GM12878 (cell line): ENCODE data around the gene NIPA2. TPM values are rescaled to one million over a fixed set of nuclear protein-coding genes. Genes with fewer than 3 reads are reported as not detected.

ENCODE experiments used
- ATAC-seq: fragments of 200-7000 bp; cut with Tn5 transposase; 3 replicates; pipeline ENCODE4 v1.9.1; 2020; ENCODE audit warnings: mild to moderate bottlenecking, moderate library complexity
- BruUV-seq: library from RNA; stranded (reverse); fragments of 400-500 nt; replicated peaks from 2 replicates; lab custom pipeline; 2021; lab: Mats Ljungman, UMichigan
- CTCF ChIA-PET: fragments of 300-600 bp; sonication (Branson Sonifier 250); formaldehyde crosslinking; extraction: SDS; loops from one replicate; lab custom pipeline; 2021; ENCODE audit warnings: inconsistent platforms; lab: Yijun Ruan, JAX
- POLR2A ChIA-PET: fragments of 350-600 bp; formaldehyde crosslinking; extraction: SDS; loops from one replicate; lab custom pipeline; 2021; ENCODE audit warnings: inconsistent platforms; lab: Charles Lee
- RAD21 ChIA-PET: fragments of 300-600 bp; sonication (Branson Sonifier 250); formaldehyde crosslinking; loops from one replicate; lab custom pipeline; 2023; ENCODE audit warnings: antibody characterized with exemption; ENCODE audit not compliant: unreplicated experiment; lab: Charles Lee
- SMC1A ChIA-PET: fragments of 300-600 bp; sonication (Branson Sonifier 250); formaldehyde crosslinking; loops from one replicate; lab custom pipeline; 2023; ENCODE audit not compliant: unreplicated experiment, uncharacterized antibody; lab: Charles Lee
- DNase-seq: peaks from one replicate; pipeline ENCODE4 v3.0.0-alpha.2; 2011; ENCODE audit warnings: low read depth, low spot score
- FAIRE-seq: peaks from 3 replicates; lab custom pipeline; 2011; peaks lifted over from hg19 to GRCh38; lab: Jason Lieb, UNC
- H2AFZ ChIP-seq: 2 replicates; pipeline ENCODE4 v1.6.0; 2011; ENCODE audit warnings: low read depth, low read length, control low read depth; ENCODE audit not compliant: control insufficient read depth
- H3K27ac ChIP-seq: 2 replicates; pipeline ENCODE4 v1.5.1; 2011; ENCODE audit warnings: control low read depth; ENCODE audit not compliant: control insufficient read depth, insufficient read depth
- H3K27me3 ChIP-seq, 2 experiments: replicated peaks in 1 of 2; 2 replicates each; pipeline versions ENCODE4 v1.6.0 to v1.6.1; 2011; ENCODE audit warnings: low read length in 1 of 2; ENCODE audit not compliant: control insufficient read depth in 2 of 2, insufficient read depth in 2 of 2
- H3K36me3 ChIP-seq, 2 experiments: 2 replicates each; pipeline ENCODE4 v1.5.1; 2011; ENCODE audit warnings: low read length in 1 of 2; ENCODE audit not compliant: control insufficient read depth in 2 of 2, insufficient read depth in 2 of 2
- H3K4me1 ChIP-seq: 2 replicates; pipeline ENCODE4 v1.6.1; 2011; ENCODE audit warnings: mild to moderate bottlenecking, low read length, moderate library complexity, mixed read lengths; ENCODE audit not compliant: control insufficient read depth, insufficient read depth
- H3K4me2 ChIP-seq: 2 replicates; pipeline ENCODE4 v1.6.0; 2011; ENCODE audit warnings: control low read depth; ENCODE audit not compliant: control insufficient read depth, insufficient read depth
- H3K4me3 ChIP-seq: fragments of 200-600 bp; sonication (generic); 2 replicates; pipeline ENCODE4 v1.5.1; 2016
- H3K79me2 ChIP-seq: 2 replicates; pipeline ENCODE4 v1.6.0; 2011; ENCODE audit warnings: low read length; ENCODE audit not compliant: control insufficient read depth, insufficient read depth
- H3K9ac ChIP-seq: 2 replicates; pipeline ENCODE4 v1.8.0; 2011; ENCODE audit warnings: low read length, control low read depth, mixed read lengths; ENCODE audit not compliant: control insufficient read depth, insufficient read depth
- H3K9me3 ChIP-seq: replicated peaks from 3 replicates; pipeline ENCODE4 v1.5.1; 2011; ENCODE audit warnings: mild to moderate bottlenecking, low read length; ENCODE audit not compliant: control insufficient read depth, insufficient read depth
- H4K20me1 ChIP-seq: 2 replicates; pipeline ENCODE4 v1.6.0; 2011; ENCODE audit not compliant: control insufficient read depth, insufficient read depth
- ASH2L ChIP-seq: fragments of 300-600, 200-600 bp; sonication (generic); IDR thresholded peaks from 2 replicates; pipeline ENCODE4 v1.6.1; 2017; ENCODE audit warnings: low read depth, mild to moderate bottlenecking, borderline replicate concordance
- GATAD2B ChIP-seq: fragments of 450-650 bp; conservative IDR thresholded peaks from 2 replicates; pipeline ENCODE4 v1.6.1; 2017; ENCODE audit warnings: low read depth, mild to moderate bottlenecking, moderate library complexity
- IRF5 ChIP-seq: fragments of 450-650 bp; IDR thresholded peaks from 2 replicates; pipeline ENCODE4 v1.6.1; 2017; ENCODE audit warnings: borderline replicate concordance
- MTA3 ChIP-seq: IDR thresholded peaks from 2 replicates; pipeline ENCODE4 v1.6.1; 2012; ENCODE audit warnings: low read length, inconsistent platforms, borderline replicate concordance
- PAX8 ChIP-seq: fragments of 450-650 bp; IDR thresholded peaks from 2 replicates; pipeline ENCODE4 v1.6.1; 2017; ENCODE audit warnings: mild to moderate bottlenecking, moderate library complexity
- TAF1 ChIP-seq: IDR thresholded peaks from 2 replicates; pipeline ENCODE4 v1.6.1; 2011; ENCODE audit warnings: mild to moderate bottlenecking, low read depth, low read length, borderline replicate concordance
- WGBS: methylation state at CpG from one replicate; pipeline ENCODE4 v1.1.6; 2016; ENCODE audit warnings: low lambda C conversion rate; ENCODE audit not compliant: insufficient replicate concordance, insufficient coverage; ENCODE audit errors: missing lambda C conversion rate; 5-methylcytosine and 5-hydroxymethylcytosine counted together
- in situ Hi-C: fragments of 300-500 bp; cut with MboI; formaldehyde crosslinking; loops from 9 replicates; pipeline ENCODE4 v1.14.3; 2018; ENCODE audit warnings: mixed read lengths
- intact Hi-C: fragments of 100-400 bp; cut with micrococcal nuclease; formaldehyde crosslinking; loops from one replicate; pipeline ENCODE4 v1.14.2; 2022; ENCODE audit not compliant: unreplicated experiment
- polyA plus RNA-seq, 11 experiments: library from polyadenylated mRNA; depleted of rRNA in 4 of 11; unstranded in 6 of 11; stranded (reverse) in 5 of 11; fragments of >200 nt; fragmentation: Nextera tagmentation in 4 of 11; fragmentation: Illumina TruSeq in 1 of 11; extraction: Ambion mirVana in 4 of 11; extraction: Trizol in 1 of 11; gene quantifications; 1 replicate in 1 of 11; 2 replicates in 10 of 11; pipeline versions ENCODE4 v1.2.1 to v1.2.3, GENCODE V29; 2011 to 2016; ENCODE audit warnings: inconsistent platforms in 2 of 11, missing spikeins in 2 of 11, low read depth in 1 of 11
- total RNA-seq, 4 experiments: library from RNA; depleted of rRNA in 3 of 4; stranded (reverse); fragments of >200 nt in 3 of 4; fragmentation: Illumina TruSeq in 1 of 4; extraction: Trizol in 1 of 4; gene quantifications; 2 replicates each; pipeline versions ENCODE4 v1.2.1 to v1.2.3, GENCODE V29; 2013 to 2021

NIPA2 gene
- total and polyA plus RNA-seq, 10 of the 15 experiments (the other 5 are each of a cell fraction or from before 2014, with no cell fraction given) = 24.4 to 159 (median 96.5) TPM

DNA sequence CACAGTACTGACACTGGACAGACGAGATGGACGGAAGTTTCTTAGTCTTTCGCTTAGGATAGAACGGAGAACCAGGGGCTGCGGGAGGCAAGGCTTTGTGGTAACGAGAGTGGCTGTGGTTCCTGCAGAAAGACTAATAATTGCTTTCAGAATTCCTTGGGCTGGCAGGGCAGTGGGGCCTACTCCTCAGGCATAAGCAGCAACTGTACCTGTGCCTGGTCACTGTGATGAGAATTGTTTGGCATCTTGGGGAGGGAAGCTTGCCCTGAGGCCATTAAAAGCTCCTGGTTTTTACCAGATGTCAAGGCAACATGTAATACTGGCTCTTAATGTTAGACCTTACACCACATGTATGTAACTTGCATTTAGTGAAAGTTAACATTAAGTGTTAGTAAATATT is 7.6 kb downstream of the NIPA2 start:
- no TSS peak for BruUV-seq
- no peaks in the 10 kb centered on the region for H3K27me3 ChIP-seq
- H3K36me3 ChIP-seq = peaks cover 6 to 25% of the 10 kb centered on the region in 2 experiments
- no peak overlapping the region for H3K4me2 ChIP-seq
- H2AFZ ChIP-seq = no peak overlapping the region
- RAD21 ChIA-PET = no interaction called here
- H4K20me1 ChIP-seq = peaks cover 6% of the 10 kb centered on the region
- no peak overlapping the region for H3K27ac ChIP-seq
- H3K4me3 ChIP-seq = no peak overlapping the region
- TF ChIP-seq PAX8 (no peak), MTA3 (no peak)
- H3K79me2 ChIP-seq = peaks cover 81% of the 10 kb centered on the region
- no peak overlapping the region for H3K9ac ChIP-seq
- POLR2A ChIA-PET = interaction anchor here (0.9 kb wide), 1 partner anchor 10 kb away, joined by 3 read pairs; no protein-coding TSS in a partner anchor
- intact Hi-C loops = no loop called here
- 98% methylated on average over 6 of the region's 6 CpGs for WGBS
- H3K4me1 ChIP-seq = peaks cover 9% of the 10 kb centered on the region
- SMC1A ChIA-PET = no interaction called here
- CTCF ChIA-PET = no interaction called here
- no peaks in the 10 kb centered on the region for H3K9me3 ChIP-seq
- in situ Hi-C loops = no loop called here
- no peak for ATAC-seq
- FAIRE-seq = no peak
- no peak for DNase-seq

DNA sequence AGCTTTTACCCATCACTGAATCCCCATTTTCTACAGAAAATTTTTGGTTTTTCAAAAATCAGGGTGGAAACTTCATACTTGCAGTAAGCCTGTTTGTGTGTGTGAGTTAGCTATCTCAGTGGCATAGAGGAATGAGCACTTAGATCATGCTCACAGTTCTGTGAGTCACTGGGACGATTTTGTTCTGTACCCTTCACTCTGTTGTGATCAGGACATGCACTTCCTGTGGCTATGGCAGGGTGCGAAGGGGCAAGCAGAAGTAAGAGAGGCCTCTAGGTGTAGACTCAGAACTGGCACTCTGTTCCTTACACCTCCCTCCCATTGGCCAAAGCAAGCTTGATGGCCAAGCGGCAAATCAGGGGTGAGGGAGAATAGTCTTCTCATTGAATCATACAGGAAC is 11.6 kb downstream of the NIPA2 start:
- ChIA-PET CTCF (no interaction called here), SMC1A (interaction anchor here (1.3 to 1.6 kb wide), 2 partner anchors 11 to 17 kb away, joined by 3 read pairs; no protein-coding TSS in a partner anchor), RAD21 (no interaction called here), POLR2A (no interaction called here)
- Histone ChIP-seq H3K79me2 (peaks cover 49% of the 10 kb centered on the region), H3K4me2 (no peak overlapping the region), H3K9ac (no peak overlapping the region), H3K4me3 (no peak overlapping the region), H2AFZ (no peak overlapping the region), H3K9me3 (no peaks in the 10 kb centered on the region), H3K36me3 (peaks cover 8 to 28% of the 10 kb centered on the region in 2 experiments), H3K27ac (no peak overlapping the region), H3K27me3 (no peaks in the 10 kb centered on the region), H3K4me1 (no peaks in the 10 kb centered on the region), H4K20me1 (0 out of 2 replicates have a peak, but pooled peaks cover 3% of the 10 kb centered on the region)
- 33% methylated on average over 3 of the region's 3 CpGs for WGBS
- intact Hi-C loops = loop anchor here (10.0 kb wide), 2 partner anchors 75 to 125 kb away; no protein-coding TSS in a partner anchor
- in situ Hi-C loops = no loop called here
- TF ChIP-seq TAF1 (no peak), GATAD2B (no peak), IRF5 (no peak), ASH2L (no peak)
- DNase-seq (no peak), ATAC-seq (peak; percentile 63), FAIRE-seq (no peak)
- TSS peak; percentile 3 for BruUV-seq
